SK-MEL-5 (cell line): ENCODE measurements around the gene HAL. TPM values are rescaled to one million over a fixed set of nuclear protein-coding genes. Genes with fewer than 3 reads are reported as not detected.

Source experiments
- DNase-seq: peaks from one replicate; pipeline ENCODE4 v3.0.0-alpha.2; 2016; ENCODE audit warnings: low read depth, low spot score
- in situ Hi-C: cut with HindIII; loops from 2 replicates; pipeline ENCODE4 v1.10.0; 2016; ENCODE audit warnings: low sequenced_read_pairs, high pct_unique_total_duplicates, low pct_unique_long_range_greater_than_20kb
- total RNA-seq: library from RNA; depleted of rRNA; stranded (reverse); fragments of >200 nt; shearing (Covaris generic); gene quantifications from 2 replicates; pipeline ENCODE4 v1.2.3, GENCODE V29; 2014; rRNA removed

HAL gene
- total RNA-seq, 1 experiment from 2014 or later: not detected

- in situ Hi-C loops: no loop called here
- peak; percentile 74 for DNase-seq
Observed at GRCh38 chr12:95959107-95959506, 37.0 kb downstream of the HAL start.

GRCh38 chr12:95956557-95957145 is 39.5 kb downstream of the HAL start:
- DNase-seq: no peak
- in situ Hi-C loops: no loop called here

GRCh38 chr12:95955549-95956159 is 40.5 kb downstream of the HAL start:
- in situ Hi-C loops: no loop called here
- DNase-seq: no peak

GRCh38 chr12:95953000-95953399 is 43.1 kb downstream of the HAL start:
- DNase-seq: no peak
- in situ Hi-C loops: no loop called here

GRCh38 chr12:95951515-95951914 is 44.6 kb downstream of the HAL start:
- in situ Hi-C loops: no loop called here
- DNase-seq: no peak

GRCh38 chr12:95949477-95950206 is 46.5 kb downstream of the HAL start:
- no peak for DNase-seq
- in situ Hi-C loops: no loop called here

- in situ Hi-C loops: no loop called here
- no peak for DNase-seq
Observed at GRCh38 chr12:95944108-95944704, 51.9 kb downstream of the HAL start.

GRCh38 chr12:95943330-95943842 is 52.8 kb downstream of the HAL start, which contains the start of gene AMDHD1:
Gene AMDHD1 (plus strand): TSS chr12:95943331. CDS start chr12:95943399, 68 bp downstream.
- DNase-seq: peak; percentile 47
- in situ Hi-C loops: no loop called here

GRCh38 chr12:95942524-95943329 is 53.4 kb downstream of the HAL start, which contains the start of gene CCDC38:
Gene CCDC38 (minus strand): TSS chr12:95942614. CDS start chr12:95936509, 6,105 bp downstream.
- in situ Hi-C loops: no loop called here
- peak; percentile 80 for DNase-seq

GRCh38 chr12:95942101-95942523 is 54.0 kb downstream of the HAL start:
- in situ Hi-C loops: no loop called here
- peak; percentile 30 for DNase-seq

- DNase-seq: no peak
Observed at GRCh38 chr12:95940514-95940913, 55.6 kb downstream of the HAL start.

More at GRCh38 chr12:95940514-95940913, 55.6 kb downstream of the HAL start:
- in situ Hi-C loops: no loop called here

Other genes with a start within 250 kb of the HAL start
- gene NTN4, start 205.6 kb downstream of the HAL start, total RNA-seq: 0.58 TPM in 1 of 2 replicates, not detected in the other
- 15.8 and 17.9 TPM in 2 replicates for gene SNRPF, start 137.4 kb downstream of the HAL start, total RNA-seq
- 0.16 TPM in 1 of 2 replicates, not detected in the other for gene CCDC38, start 53.7 kb downstream of the HAL start, total RNA-seq
- gene AMDHD1, start 53.0 kb downstream of the HAL start, total RNA-seq: 1.1 and 1.2 TPM in 2 replicates
- 85.2 and 88.4 TPM in 2 replicates for gene LTA4H, start 39.2 kb upstream of the HAL start, total RNA-seq
- 18.9 and 19.2 TPM in 2 replicates for gene ELK3, start 198.0 kb upstream of the HAL start, total RNA-seq